Measurements from ENCODE around the gene VEGFC. TPM values are rescaled to one million over a fixed set of nuclear protein-coding genes. Genes with fewer than 3 reads are reported as not detected.

VEGFC gene
- total RNA-seq, 1 donor from 2014 or later, result 1.6 TPM

DNA sequence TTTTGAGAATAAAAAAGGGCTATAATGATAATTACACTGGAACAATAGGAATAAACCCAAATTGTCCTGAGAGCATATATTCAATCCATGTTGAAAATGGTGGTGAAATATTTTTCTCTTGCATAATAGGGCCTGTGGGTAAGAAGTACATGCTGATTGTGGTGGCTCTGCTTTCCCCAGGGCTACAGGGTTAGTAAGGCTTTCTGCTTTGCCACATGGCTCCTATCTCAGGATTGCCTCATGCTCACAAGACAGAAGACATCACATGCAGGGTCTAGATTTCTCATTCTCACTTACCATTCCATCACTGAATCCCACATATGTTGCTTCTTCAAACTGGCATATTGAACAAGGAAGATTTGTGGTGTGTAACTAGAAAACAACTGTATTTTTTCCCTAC lies 12.4 kb upstream of the VEGFC start:
- peaks cover 5% of the 10 kb centered on the region for H3K27me3 Mint-ChIP-seq (ENCODE audit: insufficient read depth, low read depth)

DNA sequence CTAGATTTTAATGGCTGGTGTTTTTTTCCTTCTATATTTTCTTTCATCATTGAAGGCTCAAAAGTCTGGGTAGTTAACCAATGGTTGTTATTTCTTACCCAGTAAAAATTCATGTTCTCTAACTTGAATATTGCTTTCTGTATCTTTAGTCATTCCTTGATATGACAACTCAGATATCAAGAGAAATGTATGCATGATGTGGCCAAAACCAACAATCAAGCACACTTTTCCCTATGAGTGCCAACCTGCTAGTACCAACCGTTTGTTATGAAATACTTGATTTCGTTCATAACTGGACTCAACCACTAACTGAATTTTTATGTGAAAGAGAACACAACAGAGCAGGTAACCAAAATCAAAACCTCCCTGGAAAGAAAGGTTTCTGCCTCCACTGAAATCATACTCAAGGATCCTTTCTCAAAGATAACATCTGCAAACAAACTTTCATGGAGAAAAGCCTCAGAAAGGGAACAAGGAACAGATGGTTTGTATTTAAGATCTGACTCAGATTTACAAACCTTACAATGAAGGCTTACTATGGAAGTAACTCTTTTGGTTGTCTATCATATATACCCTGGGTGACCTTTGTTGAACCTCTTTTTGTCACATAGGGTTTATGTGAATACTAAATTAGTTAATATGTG lies 8.3 kb upstream of the VEGFC start:
- H3F3A ChIP-seq (ENCODE audit: low read depth), result no peaks in the 10 kb centered on the region
- no peak overlapping the region for H3K9ac ChIP-seq
- no peak for DNase-seq (ENCODE audit: low spot score)
- no peaks in the 10 kb centered on the region for H4K20me1 ChIP-seq (ENCODE audit: low read depth)
- no peaks in the 10 kb centered on the region for H3K27me3 ChIP-seq
- H3K36me3 ChIP-seq, result no peaks in the 10 kb centered on the region
- Mint-ChIP-seq H3K27ac (no peak overlapping the region), H3K27me3 (ENCODE audit: insufficient read depth, low read depth) (peaks cover 2% of the 10 kb centered on the region), H3K4me1 (no peaks in the 10 kb centered on the region), H3K36me3 (no peaks in the 10 kb centered on the region), H3K4me3 (no peak overlapping the region), H3K9me3 (no peaks in the 10 kb centered on the region)
- no peaks in the 10 kb centered on the region for H3K79me2 ChIP-seq (ENCODE audit: low read depth)
- H3K27ac ChIP-seq, result no peak overlapping the region
- no peak overlapping the region for H2AFZ ChIP-seq (replicated peaks)
- H3K4me3 ChIP-seq, result no peak overlapping the region
- H3K4me1 ChIP-seq, result peaks cover 3% of the 10 kb centered on the region
- H3K9me3 ChIP-seq (ENCODE audit: low read depth), result no peaks in the 10 kb centered on the region
- TF ChIP-seq EZH2phosphoT487 (IDR thresholded peaks at IDR 0.05), result no peak
- no peak for TF ChIP-seq CTCF (IDR thresholded peaks at IDR 0.05)
- no peak for TF ChIP-seq EZH2 (IDR thresholded peaks at IDR 0.05)
- H3K4me2 ChIP-seq, result no peak overlapping the region

More for the DNA sequence above, 12.4 kb upstream of the VEGFC start:
- no peak for TF ChIP-seq EZH2 (IDR thresholded peaks at IDR 0.05)
- no peak for TF ChIP-seq EZH2phosphoT487 (IDR thresholded peaks at IDR 0.05)
- no peak for TF ChIP-seq CTCF (IDR thresholded peaks at IDR 0.05)
- no peaks in the 10 kb centered on the region for H3K4me1 Mint-ChIP-seq
- no peak overlapping the region for H3K9ac ChIP-seq
- no peaks in the 10 kb centered on the region for H3K36me3 ChIP-seq
- H3K79me2 ChIP-seq (ENCODE audit: low read depth), result no peaks in the 10 kb centered on the region
- H3K4me3 Mint-ChIP-seq, result no peak overlapping the region
- H3K27ac Mint-ChIP-seq, result no peak overlapping the region
- H3K9me3 ChIP-seq (ENCODE audit: low read depth), result no peaks in the 10 kb centered on the region
- H3K9me3 Mint-ChIP-seq, result peaks cover 3% of the 10 kb centered on the region
- H4K20me1 ChIP-seq (ENCODE audit: low read depth), result no peaks in the 10 kb centered on the region
- H3K4me2 ChIP-seq, result no peak overlapping the region
- H3F3A ChIP-seq (ENCODE audit: low read depth), result no peaks in the 10 kb centered on the region
- H3K36me3 Mint-ChIP-seq, result no peaks in the 10 kb centered on the region
- H3K4me1 ChIP-seq, result peaks cover 9% of the 10 kb centered on the region
- H3K27ac ChIP-seq, result no peak overlapping the region
- DNase-seq (ENCODE audit: low spot score), result no peak
- no peak overlapping the region for H3K4me3 ChIP-seq
- H3K27me3 ChIP-seq, result no peaks in the 10 kb centered on the region
- no peak overlapping the region for H2AFZ ChIP-seq (replicated peaks)

DNA sequence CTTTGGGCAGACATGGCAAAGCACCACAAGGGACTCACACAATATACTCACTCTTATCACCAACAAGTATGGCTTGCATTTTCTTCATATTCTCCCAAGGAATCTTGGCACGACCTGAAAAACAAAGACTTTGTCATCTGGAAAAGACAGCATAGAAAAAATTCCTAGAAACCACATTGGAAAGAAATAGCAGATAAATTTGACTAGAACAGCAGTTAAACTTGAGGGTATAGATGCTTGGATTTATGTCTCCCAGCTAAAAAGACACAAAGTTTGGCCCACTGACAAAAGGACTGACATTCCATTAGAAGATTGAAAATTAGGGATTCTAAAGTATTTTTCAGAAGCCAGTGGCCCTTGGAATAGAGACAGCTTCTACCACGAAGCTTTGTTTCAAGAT lies 6.9 kb upstream of the VEGFC start:
- H3K36me3 ChIP-seq, result no peaks in the 10 kb centered on the region
- TF ChIP-seq EZH2 (IDR thresholded peaks at IDR 0.05) (no peak), CTCF (IDR thresholded peaks at IDR 0.05) (no peak), EZH2phosphoT487 (IDR thresholded peaks at IDR 0.05) (no peak)
- no peak overlapping the region for H3K27ac ChIP-seq
- H3K4me3 ChIP-seq, result no peak overlapping the region
- H4K20me1 ChIP-seq (ENCODE audit: low read depth), result no peaks in the 10 kb centered on the region
- H3K4me1 Mint-ChIP-seq, result no peaks in the 10 kb centered on the region
- no peaks in the 10 kb centered on the region for H3K9me3 ChIP-seq (ENCODE audit: low read depth)
- H3K4me3 Mint-ChIP-seq, result no peak overlapping the region
- no peak overlapping the region for H2AFZ ChIP-seq (replicated peaks)
- no peak overlapping the region for H3K4me2 ChIP-seq
- no peak overlapping the region for H3K9ac ChIP-seq
- no peaks in the 10 kb centered on the region for H3K9me3 Mint-ChIP-seq
- H3K27ac Mint-ChIP-seq, result no peak overlapping the region
- DNase-seq (ENCODE audit: low spot score), result no peak
- no peaks in the 10 kb centered on the region for H3K4me1 ChIP-seq
- no peaks in the 10 kb centered on the region for H3K79me2 ChIP-seq (ENCODE audit: low read depth)
- peaks cover under 1% of the 10 kb centered on the region for H3K27me3 ChIP-seq
- peaks cover 2% of the 10 kb centered on the region for H3K27me3 Mint-ChIP-seq (ENCODE audit: insufficient read depth, low read depth)
- no peaks in the 10 kb centered on the region for H3K36me3 Mint-ChIP-seq
- no peaks in the 10 kb centered on the region for H3F3A ChIP-seq (ENCODE audit: low read depth)

All from neural progenitor cell (in vitro differentiated cells).